GM23338 (cell line): ENCODE measurements around the gene GLI3.

Source experiments
- TF ChIP-seq, protein P1 (sequence below), 2 experiments: fragments of 200-600 bp in 1 of 2; sonication (generic) in 1 of 2; conservative IDR thresholded peaks; 2 replicates each; pipeline versions ENCODE4 v1.5.1 to v1.6.1; 2016 to 2017; ENCODE audit warnings: antibody characterized with exemption in 2 of 2, low read depth in 2 of 2, mild to moderate bottlenecking in 2 of 2, moderate library complexity in 1 of 2
- TF ChIP-seq, protein P2 (sequence below): IDR thresholded peaks from one replicate; pipeline ENCODE4 v1.6.1; 2018; ENCODE audit warnings: antibody characterized with exemption; ENCODE audit not compliant: unreplicated experiment

DNA sequence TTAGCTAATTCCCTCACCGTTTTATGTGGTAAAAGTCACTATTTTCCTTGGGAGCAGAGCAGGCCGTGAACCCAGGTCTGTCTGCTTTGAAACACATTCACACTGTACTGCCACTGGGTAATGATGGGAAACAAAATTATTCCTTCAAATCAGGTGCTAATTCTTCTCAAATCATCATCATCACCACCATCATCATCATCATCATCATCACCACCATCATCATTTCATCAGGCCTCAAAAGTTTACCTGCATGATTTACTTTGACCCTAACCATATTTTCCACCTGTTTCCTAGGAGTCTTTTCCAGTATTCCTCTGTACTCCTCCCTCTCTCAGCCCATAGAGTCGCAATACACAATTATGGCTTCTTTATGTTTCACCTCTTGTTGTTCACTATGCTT lies 220.5 kb downstream of the GLI3 start:
- TF ChIP-seq, protein P1, sequence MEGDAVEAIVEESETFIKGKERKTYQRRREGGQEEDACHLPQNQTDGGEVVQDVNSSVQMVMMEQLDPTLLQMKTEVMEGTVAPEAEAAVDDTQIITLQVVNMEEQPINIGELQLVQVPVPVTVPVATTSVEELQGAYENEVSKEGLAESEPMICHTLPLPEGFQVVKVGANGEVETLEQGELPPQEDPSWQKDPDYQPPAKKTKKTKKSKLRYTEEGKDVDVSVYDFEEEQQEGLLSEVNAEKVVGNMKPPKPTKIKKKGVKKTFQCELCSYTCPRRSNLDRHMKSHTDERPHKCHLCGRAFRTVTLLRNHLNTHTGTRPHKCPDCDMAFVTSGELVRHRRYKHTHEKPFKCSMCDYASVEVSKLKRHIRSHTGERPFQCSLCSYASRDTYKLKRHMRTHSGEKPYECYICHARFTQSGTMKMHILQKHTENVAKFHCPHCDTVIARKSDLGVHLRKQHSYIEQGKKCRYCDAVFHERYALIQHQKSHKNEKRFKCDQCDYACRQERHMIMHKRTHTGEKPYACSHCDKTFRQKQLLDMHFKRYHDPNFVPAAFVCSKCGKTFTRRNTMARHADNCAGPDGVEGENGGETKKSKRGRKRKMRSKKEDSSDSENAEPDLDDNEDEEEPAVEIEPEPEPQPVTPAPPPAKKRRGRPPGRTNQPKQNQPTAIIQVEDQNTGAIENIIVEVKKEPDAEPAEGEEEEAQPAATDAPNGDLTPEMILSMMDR (conservative IDR thresholded peaks at IDR 0.05; ENCODE audit: low read depth in 2 of 2): no peak
- TF ChIP-seq, protein P2, sequence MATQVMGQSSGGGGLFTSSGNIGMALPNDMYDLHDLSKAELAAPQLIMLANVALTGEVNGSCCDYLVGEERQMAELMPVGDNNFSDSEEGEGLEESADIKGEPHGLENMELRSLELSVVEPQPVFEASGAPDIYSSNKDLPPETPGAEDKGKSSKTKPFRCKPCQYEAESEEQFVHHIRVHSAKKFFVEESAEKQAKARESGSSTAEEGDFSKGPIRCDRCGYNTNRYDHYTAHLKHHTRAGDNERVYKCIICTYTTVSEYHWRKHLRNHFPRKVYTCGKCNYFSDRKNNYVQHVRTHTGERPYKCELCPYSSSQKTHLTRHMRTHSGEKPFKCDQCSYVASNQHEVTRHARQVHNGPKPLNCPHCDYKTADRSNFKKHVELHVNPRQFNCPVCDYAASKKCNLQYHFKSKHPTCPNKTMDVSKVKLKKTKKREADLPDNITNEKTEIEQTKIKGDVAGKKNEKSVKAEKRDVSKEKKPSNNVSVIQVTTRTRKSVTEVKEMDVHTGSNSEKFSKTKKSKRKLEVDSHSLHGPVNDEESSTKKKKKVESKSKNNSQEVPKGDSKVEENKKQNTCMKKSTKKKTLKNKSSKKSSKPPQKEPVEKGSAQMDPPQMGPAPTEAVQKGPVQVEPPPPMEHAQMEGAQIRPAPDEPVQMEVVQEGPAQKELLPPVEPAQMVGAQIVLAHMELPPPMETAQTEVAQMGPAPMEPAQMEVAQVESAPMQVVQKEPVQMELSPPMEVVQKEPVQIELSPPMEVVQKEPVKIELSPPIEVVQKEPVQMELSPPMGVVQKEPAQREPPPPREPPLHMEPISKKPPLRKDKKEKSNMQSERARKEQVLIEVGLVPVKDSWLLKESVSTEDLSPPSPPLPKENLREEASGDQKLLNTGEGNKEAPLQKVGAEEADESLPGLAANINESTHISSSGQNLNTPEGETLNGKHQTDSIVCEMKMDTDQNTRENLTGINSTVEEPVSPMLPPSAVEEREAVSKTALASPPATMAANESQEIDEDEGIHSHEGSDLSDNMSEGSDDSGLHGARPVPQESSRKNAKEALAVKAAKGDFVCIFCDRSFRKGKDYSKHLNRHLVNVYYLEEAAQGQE: no peak
